HG03378 (cell line): ENCODE measurements around the gene OR7D2.

Source experiments
- ATAC-seq: cut with Tn5 transposase; IDR thresholded peaks from one replicate; pipeline ENCODE4 v1.9.1; 2021; ENCODE audit warnings: mild to moderate bottlenecking, moderate library complexity; ENCODE audit not compliant: unreplicated experiment

The OR7D2 gene

GRCh38 chr19:9178901-9179300 is at the start of gene OR7D2:
Gene OR7D2 (plus strand): TSS chr19:9178979. CDS start chr19:9185782, 6,803 bp downstream.
- no peak for ATAC-seq

DNA sequence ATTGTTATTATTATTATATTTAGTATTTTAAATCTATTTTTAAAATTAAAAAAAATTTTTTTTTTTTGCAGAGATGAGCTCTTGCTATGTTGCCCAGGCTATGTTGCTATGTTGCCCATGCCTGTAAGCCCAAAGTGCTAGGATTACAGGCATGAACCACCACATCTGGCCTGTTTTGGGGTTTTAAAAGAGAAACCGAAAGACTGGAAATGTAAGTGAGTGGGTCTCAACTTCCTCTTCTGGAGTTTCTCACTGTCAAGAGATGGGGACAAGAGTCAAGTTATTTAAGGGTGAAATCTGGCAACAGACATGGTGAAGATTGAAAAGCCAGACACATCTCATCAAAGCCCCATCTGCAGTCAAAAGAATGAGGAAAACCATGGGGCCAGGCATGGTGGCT is 47.8 kb upstream of the OR7D2 start:
- no peak for ATAC-seq

- ATAC-seq = no peak
These were observed 46.4 kb upstream of the OR7D2 start for GRCh38 chr19:9132422-9132821.

GRCh38 chr19:9139609-9140158 is 39.1 kb upstream of the OR7D2 start:
- peak; percentile 20 for ATAC-seq

GRCh38 chr19:9140159-9140874 is 38.5 kb upstream of the OR7D2 start, which contains the start of gene ZNF317:
Gene ZNF317 (plus strand): TSS chr19:9140397. CDS start chr19:9156017, 15,620 bp downstream.
- ATAC-seq = peak; percentile 87

GRCh38 chr19:9144920-9145319 is 33.9 kb upstream of the OR7D2 start:
- no peak for ATAC-seq

- no peak for ATAC-seq
These were observed 31.9 kb upstream of the OR7D2 start for GRCh38 chr19:9146882-9147281.

DNA sequence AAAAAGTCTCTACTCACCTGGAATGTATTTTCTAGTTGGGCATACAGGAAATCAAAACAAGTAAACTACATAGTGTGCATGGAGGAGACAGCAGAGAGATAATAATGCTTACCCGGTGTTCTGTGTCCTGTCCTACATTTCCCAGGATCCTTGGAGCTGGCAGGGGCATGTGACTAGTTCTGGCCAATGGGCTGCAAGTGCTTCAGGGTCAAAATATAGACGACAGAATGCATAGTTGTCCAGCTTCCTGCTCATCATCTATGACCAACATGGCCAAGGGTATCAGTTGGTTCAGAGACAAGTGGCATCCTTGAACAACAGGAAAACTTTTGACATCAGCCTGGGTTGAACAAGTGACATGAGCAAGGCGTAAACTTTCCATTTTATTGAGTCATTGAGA is 30.1 kb upstream of the OR7D2 start:
- no peak for ATAC-seq

GRCh38 chr19:9149997-9150396 is 28.8 kb upstream of the OR7D2 start:
- ATAC-seq = no peak

DNA sequence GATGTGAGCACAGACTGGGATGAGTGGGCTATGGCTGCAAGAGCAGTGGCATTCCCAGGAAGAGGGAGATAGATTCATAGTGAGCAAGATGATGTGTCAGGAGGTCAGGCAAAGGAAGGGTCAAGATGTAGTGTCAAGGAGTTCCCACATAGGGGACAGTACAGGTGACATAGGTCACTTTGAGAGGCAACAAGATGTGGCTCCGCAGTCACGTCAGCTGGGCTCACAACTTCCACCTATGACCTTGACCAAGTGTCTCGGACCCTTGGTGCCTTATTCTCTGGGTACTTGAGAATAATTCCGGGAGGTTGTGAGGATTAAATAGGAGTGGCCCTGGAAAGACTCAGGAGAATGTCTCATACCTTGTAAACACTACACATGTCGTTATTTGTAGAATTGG is 28.1 kb upstream of the OR7D2 start:
- no peak for ATAC-seq

- ATAC-seq = no peak
These were observed 27.4 kb upstream of the OR7D2 start for GRCh38 chr19:9151367-9151766.

- ATAC-seq = no peak
These were observed 23.2 kb upstream of the OR7D2 start for GRCh38 chr19:9155591-9155990.

DNA sequence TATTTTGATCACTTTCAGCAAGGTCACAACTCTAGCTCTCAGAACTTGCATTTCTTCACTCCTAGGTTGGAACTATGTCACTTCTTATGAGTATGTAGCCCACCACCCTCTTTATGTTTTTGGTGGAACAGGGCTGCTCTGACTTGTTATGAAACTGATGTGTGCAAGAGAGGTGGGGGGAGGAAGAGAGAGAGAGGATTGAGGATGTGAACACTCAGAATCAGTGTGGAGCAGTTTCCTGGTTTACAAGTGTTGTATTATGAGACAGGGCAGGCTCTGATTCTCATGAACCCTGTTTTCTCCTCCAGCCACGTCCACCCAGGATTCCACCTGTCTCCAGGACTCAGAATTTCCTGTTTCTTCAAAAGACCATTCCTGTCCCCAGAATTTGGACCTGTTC is 22.5 kb upstream of the OR7D2 start:
- ATAC-seq = no peak

GRCh38 chr19:9159891-9160290 is 18.9 kb upstream of the OR7D2 start:
- no peak for ATAC-seq

DNA sequence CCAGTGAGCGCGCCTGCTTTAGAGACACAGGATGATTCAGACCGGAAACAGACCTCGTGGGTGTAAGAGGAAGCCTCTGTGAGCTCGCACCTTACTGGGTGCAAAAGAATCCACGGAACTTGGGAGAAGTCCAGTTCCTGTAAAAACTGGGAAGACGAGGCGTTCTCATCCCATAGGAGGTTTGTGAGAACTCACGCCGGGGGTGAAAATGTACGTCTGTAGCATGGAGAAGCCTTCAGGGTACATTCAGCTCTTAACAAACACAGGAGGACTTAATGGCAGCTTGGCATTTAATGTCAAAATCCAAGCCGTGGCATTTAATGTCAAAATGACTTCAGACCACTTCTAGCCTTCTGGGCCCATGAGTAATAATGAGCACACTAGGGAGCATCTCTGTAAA is 17.4 kb upstream of the OR7D2 start:
- ATAC-seq = no peak

DNA sequence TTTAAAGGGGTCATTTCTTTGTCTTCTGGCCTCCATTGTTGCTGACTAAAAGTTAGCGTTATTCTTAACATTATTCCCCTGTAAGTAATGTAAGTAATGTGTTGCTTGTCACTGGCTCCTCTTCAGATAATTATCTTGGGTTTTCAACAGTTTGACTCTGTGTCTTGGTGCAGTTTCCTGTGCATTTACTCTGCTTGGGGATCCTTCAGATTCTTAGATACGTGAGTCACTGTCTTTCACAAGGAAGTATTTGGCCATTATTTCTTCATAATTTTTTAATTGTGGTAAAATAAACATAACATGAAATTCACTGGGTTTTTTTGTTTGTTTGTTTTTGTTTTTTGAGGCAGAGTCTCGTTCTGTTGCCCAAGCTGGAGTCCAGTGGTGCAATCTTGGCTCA is 13.5 kb upstream of the OR7D2 start:
- ATAC-seq = no peak

- ATAC-seq = no peak
These were observed 11.9 kb upstream of the OR7D2 start for GRCh38 chr19:9166846-9167245.

DNA sequence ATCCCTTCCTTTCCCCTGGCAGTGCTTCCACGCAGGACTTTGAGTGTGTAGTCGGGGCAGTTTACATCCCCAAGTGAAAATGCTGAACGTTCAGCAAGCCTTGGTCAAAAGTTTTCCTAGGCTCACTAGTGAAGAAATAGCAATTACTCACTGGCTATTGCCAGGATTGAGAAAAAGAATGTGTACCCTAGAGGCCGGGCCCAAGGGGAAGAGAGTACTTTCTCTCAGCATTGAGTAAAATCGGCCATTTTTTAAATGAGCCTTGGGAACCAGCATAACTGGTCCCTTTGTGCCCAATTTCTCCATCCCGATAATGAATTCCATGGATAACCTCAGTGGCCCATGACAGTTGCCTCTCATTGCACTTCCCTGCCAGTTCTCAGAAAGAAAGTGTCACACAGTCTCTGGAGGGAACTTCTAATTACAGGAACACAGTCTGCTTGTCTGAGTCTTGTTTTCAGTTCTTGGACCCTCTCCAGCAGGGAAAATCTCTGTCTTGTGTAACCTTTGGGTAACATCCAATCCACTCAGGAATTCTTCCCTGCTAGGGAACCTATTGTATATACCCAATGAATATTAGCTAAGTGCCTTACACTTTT is 7.3 kb upstream of the OR7D2 start:
- ATAC-seq = no peak

- ATAC-seq = no peak
These were observed 3.5 kb upstream of the OR7D2 start for GRCh38 chr19:9175326-9175725.

- ATAC-seq = no peak
These were observed 4.2 kb downstream of the OR7D2 start for GRCh38 chr19:9183000-9183399.

GRCh38 chr19:9187191-9187590 is 8.4 kb downstream of the OR7D2 start:
- no peak for ATAC-seq

- no peak for ATAC-seq
These were observed 10.8 kb downstream of the OR7D2 start for GRCh38 chr19:9189535-9189934.
